CD4-positive, CD25-positive, alpha-beta regulatory T cell (primary cell): Measurements from ENCODE around the gene FXYD6. TPM values are rescaled to one million over a fixed set of nuclear protein-coding genes. Genes with fewer than 3 reads are reported as not detected.

Experiments used
- ATAC-seq, 2 donors: fragments of 150-1000 bp; cut with Tn5 transposase; one replicate each; pipeline ENCODE4 v1.10.0; 2021; ENCODE audit warnings: low read depth in 2 of 2, moderate number of reproducible peaks in 2 of 2, moderate library complexity in 1 of 2
- DNase-seq, 3 donors: peaks; one replicate each; pipeline versions ENCODE4 v3.0.0 to v3.0.0-alpha.2; 2012 to 2022; ENCODE audit warnings: mixed read lengths in 1 of 3
- H3K27ac ChIP-seq: one replicate; pipeline ENCODE4 v1.7.0; 2013; ENCODE audit warnings: mild to moderate bottlenecking, low read length; ENCODE audit not compliant: insufficient read depth, poor library complexity, severe bottlenecking
- H3K27me3 ChIP-seq: one replicate; pipeline ENCODE4 v1.7.0; 2013; ENCODE audit warnings: low read length; ENCODE audit not compliant: control insufficient read depth, insufficient read depth
- H3K36me3 ChIP-seq: one replicate; pipeline ENCODE4 v1.7.0; 2013; ENCODE audit warnings: mild to moderate bottlenecking, low read length, moderate library complexity; ENCODE audit not compliant: control insufficient read depth, insufficient read depth
- H3K4me1 ChIP-seq: 2 replicates; pipeline ENCODE4 v1.7.0; 2013; ENCODE audit warnings: mild to moderate bottlenecking, low read length; ENCODE audit not compliant: insufficient read depth, control insufficient read depth, poor library complexity, severe bottlenecking
- H3K4me3 ChIP-seq: one replicate; pipeline ENCODE4 v1.7.0; 2013; ENCODE audit warnings: low read depth, mild to moderate bottlenecking, low read length, moderate library complexity
- H3K9me3 ChIP-seq, 2 experiments: 1 replicate in 1 of 2; 2 replicates in 1 of 2; pipeline ENCODE4 v1.7.0; 2013; ENCODE audit warnings: low read length in 2 of 2, mild to moderate bottlenecking in 1 of 2, moderate library complexity in 1 of 2; ENCODE audit not compliant: control insufficient read depth in 2 of 2
- H3K27ac Mint-ChIP-seq, 3 donors: one replicate each; pipeline ENCODE4 v1.8.0; 2020 to 2022; ENCODE audit warnings: mild to moderate bottlenecking in 3 of 3, mixed read lengths in 3 of 3, moderate library complexity in 2 of 3
- H3K27me3 Mint-ChIP-seq: one replicate; pipeline ENCODE4 v1.8.0; 2022; ENCODE audit warnings: mild to moderate bottlenecking, mixed read lengths
- H3K36me3 Mint-ChIP-seq: one replicate; pipeline ENCODE4 v1.8.0; 2020; ENCODE audit warnings: mixed read lengths
- H3K4me1 Mint-ChIP-seq, 4 donors: one replicate each; pipeline ENCODE4 v1.8.0; 2020 to 2022; ENCODE audit warnings: mixed read lengths in 4 of 4, mild to moderate bottlenecking in 1 of 4
- H3K4me3 Mint-ChIP-seq, 4 donors: one replicate each; pipeline ENCODE4 v1.8.0; 2020 to 2022; ENCODE audit warnings: mild to moderate bottlenecking in 4 of 4, mixed read lengths in 4 of 4, moderate library complexity in 3 of 4
- H3K9me3 Mint-ChIP-seq, 7 donors: one replicate each; pipeline ENCODE4 v1.8.0; 2020 to 2022; ENCODE audit warnings: mixed read lengths in 7 of 7, mild to moderate bottlenecking in 3 of 7, moderate library complexity in 2 of 7
- polyA plus RNA-seq, 4 donors: library from polyadenylated mRNA; unstranded; fragments of 300-500 nt; fragmentation: Illumina TruSeq; gene quantifications; one replicate each; pipeline ENCODE4 v1.2.3, GENCODE V29; 2021
- total RNA-seq: library from RNA; stranded (reverse); gene quantifications from one replicate; pipeline ENCODE4 v1.2.3, GENCODE V29; 2022

The FXYD6 gene
- total and polyA plus RNA-seq, 5 donors from 2014 or later = not detected

- no peak overlapping the region for H3K4me3 Mint-ChIP-seq
- H3K9me3 Mint-ChIP-seq = no peaks in the 10 kb centered on the region
- H3K27ac Mint-ChIP-seq = peak overlapping the region in 2 of 3 donors; percentile 15 to 78
- no peak for ATAC-seq
- Histone ChIP-seq H3K27me3 (no peaks in the 10 kb centered on the region), H3K4me3 (no peak overlapping the region), H3K9me3 (no peaks in the 10 kb centered on the region), H3K4me1 (no peaks in the 10 kb centered on the region), H3K36me3 (no peaks in the 10 kb centered on the region), H3K27ac (no peak overlapping the region)
- no peak for DNase-seq
- H3K27me3 Mint-ChIP-seq = no peaks in the 10 kb centered on the region
- peaks cover 0 to 7% (median 3%) of the 10 kb centered on the region in 4 donors for H3K4me1 Mint-ChIP-seq
- H3K36me3 Mint-ChIP-seq = peaks cover 35% of the 10 kb centered on the region
Measured at GRCh38 chr11:117914991-117915618, 38.6 kb upstream of the FXYD6 start.

GRCh38 chr11:117914398-117914761 is 37.9 kb upstream of the FXYD6 start:
- peaks cover 0 to 3% (median 0%) of the 10 kb centered on the region in 4 donors for H3K4me1 Mint-ChIP-seq
- peaks cover 35% of the 10 kb centered on the region for H3K36me3 Mint-ChIP-seq
- H3K4me3 ChIP-seq = no peak overlapping the region

DNA sequence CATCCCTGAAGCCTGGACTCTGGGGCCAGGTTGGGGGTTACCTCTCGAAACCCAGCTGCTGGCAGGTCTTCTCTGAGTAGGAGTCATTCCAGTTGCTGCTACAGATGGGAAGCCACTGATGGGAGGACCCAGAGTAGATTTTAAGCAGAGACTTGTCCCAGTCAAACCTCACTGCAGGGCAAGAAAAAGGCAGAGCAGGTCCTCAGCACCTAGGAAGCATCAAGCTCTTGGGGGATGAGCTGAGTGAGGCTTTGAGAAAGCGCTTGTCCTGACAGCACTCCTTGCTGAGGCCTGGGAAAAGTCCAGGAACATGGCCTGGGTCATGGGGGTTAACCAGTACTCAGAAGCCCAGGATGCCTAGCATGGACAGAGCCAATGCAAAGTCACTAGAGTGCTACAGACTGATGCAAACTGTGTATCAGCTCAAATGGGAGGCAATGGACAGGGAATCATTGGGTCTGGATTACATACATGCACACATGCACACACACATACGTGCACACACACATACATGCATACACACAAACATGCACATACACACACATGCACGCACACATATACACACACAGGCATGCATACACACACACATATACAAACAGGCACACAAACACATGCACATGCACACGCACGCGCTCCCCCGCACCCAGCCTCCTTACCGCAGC is 37.4 kb upstream of the FXYD6 start:
- no peaks in the 10 kb centered on the region for H3K36me3 ChIP-seq
- no peaks in the 10 kb centered on the region for H3K27me3 ChIP-seq
- DNase-seq (no peak), ATAC-seq (no peak)
- no peaks in the 10 kb centered on the region for H3K4me1 Mint-ChIP-seq
- peaks cover 35% of the 10 kb centered on the region for H3K36me3 Mint-ChIP-seq
- no peak overlapping the region for H3K27ac ChIP-seq
- no peaks in the 10 kb centered on the region for H3K27me3 Mint-ChIP-seq
- H3K9me3 ChIP-seq = no peaks in the 10 kb centered on the region
- H3K9me3 Mint-ChIP-seq = no peaks in the 10 kb centered on the region
- H3K4me3 Mint-ChIP-seq = no peak overlapping the region
- no peak overlapping the region for H3K4me3 ChIP-seq
- peak overlapping the region in 1 of 3 donors; percentile 11 for H3K27ac Mint-ChIP-seq
- H3K4me1 ChIP-seq = no peaks in the 10 kb centered on the region

More at GRCh38 chr11:117914398-117914761, 37.9 kb upstream of the FXYD6 start:
- ATAC-seq (no peak), DNase-seq (no peak)
- Mint-ChIP-seq H3K9me3 (no peaks in the 10 kb centered on the region), H3K27me3 (no peaks in the 10 kb centered on the region), H3K27ac (peak overlapping the region in 1 of 3 donors; percentile 53), H3K4me3 (no peak overlapping the region)
- H3K27me3 ChIP-seq = no peaks in the 10 kb centered on the region
- no peaks in the 10 kb centered on the region for H3K36me3 ChIP-seq
- no peak overlapping the region for H3K27ac ChIP-seq
- no peaks in the 10 kb centered on the region for H3K4me1 ChIP-seq
- H3K9me3 ChIP-seq = no peaks in the 10 kb centered on the region

DNA sequence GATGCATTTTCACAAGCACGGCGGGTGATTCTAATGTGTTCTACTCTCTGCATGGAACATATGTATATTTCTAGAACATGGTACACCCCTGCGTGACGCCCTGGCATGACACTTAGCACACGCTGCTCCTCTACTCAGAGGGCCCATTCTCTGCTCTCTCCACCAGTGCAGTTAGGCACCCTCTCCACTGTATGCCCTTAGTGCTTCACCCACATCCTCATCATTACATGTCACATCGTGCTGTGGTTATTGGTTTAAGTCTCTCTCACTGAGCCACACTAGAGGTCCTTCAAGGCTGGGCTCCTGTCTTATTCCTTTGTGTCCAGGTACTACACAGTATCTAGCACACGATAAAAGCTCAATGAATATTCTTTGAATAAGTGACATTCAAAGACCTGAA is 36.0 kb upstream of the FXYD6 start:
- H3K4me1 Mint-ChIP-seq = peaks cover 0 to 3% (median under 1%) of the 10 kb centered on the region in 4 donors
- H3K36me3 ChIP-seq = no peaks in the 10 kb centered on the region
- H3K27me3 ChIP-seq = no peaks in the 10 kb centered on the region
- DNase-seq = no peak
- H3K27ac ChIP-seq = no peak overlapping the region
- peaks cover 35% of the 10 kb centered on the region for H3K36me3 Mint-ChIP-seq
- peaks cover 1% of the 10 kb centered on the region for H3K4me1 ChIP-seq
- H3K4me3 ChIP-seq = no peak overlapping the region
- no peak for ATAC-seq
- H3K27ac Mint-ChIP-seq = no peak overlapping the region
- H3K9me3 ChIP-seq = no peaks in the 10 kb centered on the region
- H3K27me3 Mint-ChIP-seq = no peaks in the 10 kb centered on the region
- no peaks in the 10 kb centered on the region for H3K9me3 Mint-ChIP-seq
- H3K4me3 Mint-ChIP-seq = no peak overlapping the region

GRCh38 chr11:117911694-117912093 is 35.2 kb upstream of the FXYD6 start:
- Histone ChIP-seq H3K27ac (no peak overlapping the region), H3K4me3 (no peak overlapping the region), H3K36me3 (no peaks in the 10 kb centered on the region), H3K27me3 (no peaks in the 10 kb centered on the region), H3K9me3 (no peaks in the 10 kb centered on the region), H3K4me1 (peaks cover 4% of the 10 kb centered on the region)
- H3K4me3 Mint-ChIP-seq = no peak overlapping the region
- no peak for DNase-seq
- H3K9me3 Mint-ChIP-seq = no peaks in the 10 kb centered on the region
- peaks cover 0 to 8% (median 2%) of the 10 kb centered on the region in 4 donors for H3K4me1 Mint-ChIP-seq
- peaks cover 35% of the 10 kb centered on the region for H3K36me3 Mint-ChIP-seq
- no peak for ATAC-seq
- no peaks in the 10 kb centered on the region for H3K27me3 Mint-ChIP-seq
- H3K27ac Mint-ChIP-seq = no peak overlapping the region

GRCh38 chr11:117910941-117911655 is 34.6 kb upstream of the FXYD6 start:
- ATAC-seq = no peak
- peaks cover 30% of the 10 kb centered on the region for H3K36me3 Mint-ChIP-seq
- Histone ChIP-seq H3K27ac (no peak overlapping the region), H3K36me3 (no peaks in the 10 kb centered on the region), H3K4me3 (no peak overlapping the region), H3K27me3 (no peaks in the 10 kb centered on the region), H3K9me3 (no peaks in the 10 kb centered on the region), H3K4me1 (peaks cover 4% of the 10 kb centered on the region)
- H3K27ac Mint-ChIP-seq = peak overlapping the region in 1 of 3 donors; percentile 56
- no peaks in the 10 kb centered on the region for H3K9me3 Mint-ChIP-seq
- no peaks in the 10 kb centered on the region for H3K27me3 Mint-ChIP-seq
- no peak overlapping the region for H3K4me3 Mint-ChIP-seq
- DNase-seq = no peak
- peaks cover 0 to 8% (median 4%) of the 10 kb centered on the region in 4 donors for H3K4me1 Mint-ChIP-seq

DNA sequence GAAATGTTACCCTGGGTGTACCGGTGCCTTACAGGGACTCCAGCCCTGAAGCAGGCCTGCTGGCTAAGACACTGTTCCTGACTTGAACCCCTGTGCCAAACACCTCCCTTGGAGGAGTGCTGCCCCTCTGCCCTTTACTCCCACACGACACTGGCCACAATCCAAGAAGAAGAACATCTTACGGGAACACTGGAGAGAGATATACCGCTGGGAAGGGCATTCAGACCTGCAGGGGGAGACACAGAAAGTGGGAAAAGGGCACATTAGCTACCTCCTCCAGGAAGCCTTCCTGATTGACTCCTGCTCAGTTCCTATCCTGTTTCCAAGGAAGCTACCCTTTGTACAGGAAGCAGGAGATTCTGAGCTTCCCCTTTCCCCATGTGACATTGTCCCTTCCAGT is 34.1 kb upstream of the FXYD6 start:
- Histone ChIP-seq H3K9me3 (no peaks in the 10 kb centered on the region), H3K4me3 (no peak overlapping the region), H3K27ac (no peak overlapping the region), H3K27me3 (no peaks in the 10 kb centered on the region), H3K36me3 (no peaks in the 10 kb centered on the region), H3K4me1 (peaks cover 4% of the 10 kb centered on the region)
- no peaks in the 10 kb centered on the region for H3K9me3 Mint-ChIP-seq
- peak overlapping the region in 1 of 3 donors; percentile 56 for H3K27ac Mint-ChIP-seq
- no peaks in the 10 kb centered on the region for H3K27me3 Mint-ChIP-seq
- ATAC-seq (no peak), DNase-seq (no peak)
- H3K36me3 Mint-ChIP-seq = peaks cover 29% of the 10 kb centered on the region
- H3K4me1 Mint-ChIP-seq = peaks cover 0 to 8% (median 4%) of the 10 kb centered on the region in 4 donors
- H3K4me3 Mint-ChIP-seq = no peak overlapping the region
